H9 (cell line): ENCODE measurements around the gene SRSF11. TPM values are rescaled to one million over a fixed set of nuclear protein-coding genes. Genes with fewer than 3 reads are reported as not detected.

ENCODE experiments used
- DNase-seq: peaks from one replicate; pipeline ENCODE4 v3.0.0-alpha.2; 2017
- H2AFZ ChIP-seq: one replicate; pipeline ENCODE4 v1.6.1; 2013; ENCODE audit warnings: mild to moderate bottlenecking, low read length, control low read depth, moderate library complexity
- H2AK5ac ChIP-seq: 2 replicates; pipeline ENCODE4 v1.6.1; 2013; ENCODE audit warnings: low read length, control low read depth, mixed read lengths; ENCODE audit not compliant: insufficient read length
- H2BK120ac ChIP-seq: one replicate; pipeline ENCODE4 v1.6.1; 2013; ENCODE audit warnings: low read depth, mild to moderate bottlenecking, low read length, control low read depth, inconsistent platforms; ENCODE audit not compliant: poor library complexity, severe bottlenecking
- H2BK12ac ChIP-seq: 2 replicates; pipeline ENCODE4 v1.6.1; 2013; ENCODE audit warnings: low read length, control low read depth, mixed read lengths, low read depth; ENCODE audit not compliant: insufficient read length
- H2BK15ac ChIP-seq: 2 replicates; pipeline ENCODE4 v1.6.1; 2013; ENCODE audit warnings: low read depth, low read length, control low read depth
- H2BK20ac ChIP-seq: one replicate; pipeline ENCODE4 v1.6.1; 2013; ENCODE audit warnings: low read depth, mild to moderate bottlenecking, low read length, control low read depth, inconsistent platforms; ENCODE audit not compliant: poor library complexity, severe bottlenecking
- H2BK5ac ChIP-seq: 2 replicates; pipeline ENCODE4 v1.6.1; 2013; ENCODE audit warnings: low read length, control low read depth, mixed read lengths; ENCODE audit not compliant: insufficient read length
- H3K14ac ChIP-seq: 2 replicates; pipeline ENCODE4 v1.6.1; 2013; ENCODE audit warnings: low read length, control low read depth; ENCODE audit not compliant: insufficient read depth
- H3K18ac ChIP-seq: 2 replicates; pipeline ENCODE4 v1.6.1; 2013; ENCODE audit warnings: low read depth, mild to moderate bottlenecking, mixed read lengths, low read length, control low read depth; ENCODE audit not compliant: insufficient read length
- H3K23ac ChIP-seq: 2 replicates; pipeline ENCODE4 v1.6.1; 2013; ENCODE audit warnings: low read length, control low read depth, mixed read lengths, low read depth; ENCODE audit not compliant: insufficient read length
- H3K23me2 ChIP-seq: 2 replicates; pipeline ENCODE4 v1.6.1; 2013; ENCODE audit warnings: low read depth, mild to moderate bottlenecking, mixed read lengths, low read length, control low read depth; ENCODE audit not compliant: insufficient read length, poor library complexity, severe bottlenecking
- H3K27ac ChIP-seq: 2 replicates; pipeline ENCODE4 v1.5.1; 2013; ENCODE audit warnings: low read length, control low read depth, mixed read lengths, low read depth; ENCODE audit not compliant: insufficient read length
- H3K27me3 ChIP-seq: 2 replicates; pipeline ENCODE4 v1.6.1; 2013; ENCODE audit warnings: low read length, control low read depth, inconsistent platforms; ENCODE audit not compliant: insufficient read depth
- H3K4ac ChIP-seq: 2 replicates; pipeline ENCODE4 v1.6.1; 2013; ENCODE audit warnings: low read depth, mild to moderate bottlenecking, control low read depth, inconsistent platforms, low read length, moderate library complexity
- H3K4me1 ChIP-seq: 2 replicates; pipeline ENCODE4 v1.6.1; 2013; ENCODE audit warnings: low read length, control low read depth, inconsistent platforms; ENCODE audit not compliant: insufficient read depth
- H3K4me2 ChIP-seq: 2 replicates; pipeline ENCODE4 v1.6.1; 2013; ENCODE audit warnings: low read length, control low read depth, mixed read lengths; ENCODE audit not compliant: insufficient read length, insufficient read depth
- H3K56ac ChIP-seq: 2 replicates; pipeline ENCODE4 v1.6.1; 2013; ENCODE audit warnings: low read depth, mild to moderate bottlenecking, mixed read lengths, low read length, control low read depth; ENCODE audit not compliant: insufficient read length
- H3K79me1 ChIP-seq: 2 replicates; pipeline ENCODE4 v1.6.1; 2013; ENCODE audit warnings: low read depth, mild to moderate bottlenecking, moderate library complexity, low read length, control low read depth, inconsistent platforms; ENCODE audit not compliant: insufficient read depth, poor library complexity, severe bottlenecking
- H3K79me2 ChIP-seq: 2 replicates; pipeline ENCODE4 v1.6.1; 2013; ENCODE audit warnings: low read length, control low read depth, inconsistent platforms; ENCODE audit not compliant: insufficient read depth
- H3K9ac ChIP-seq: 2 replicates; pipeline ENCODE4 v1.6.1; 2013; ENCODE audit warnings: low read length, control low read depth, mixed read lengths; ENCODE audit not compliant: insufficient read length; ENCODE audit errors: extremely low read depth
- H3K9me3 ChIP-seq: one replicate; pipeline ENCODE4 v1.6.1; 2013; ENCODE audit warnings: low read depth, low read length, inconsistent platforms; ENCODE audit not compliant: control insufficient read depth
- H3T11ph ChIP-seq: one replicate; pipeline ENCODE4 v1.6.1; 2013; ENCODE audit warnings: mild to moderate bottlenecking, low read length, control low read depth, inconsistent platforms
- H4K20me1 ChIP-seq: one replicate; pipeline ENCODE4 v1.6.1; 2013; ENCODE audit not compliant: control insufficient read depth, insufficient read length, insufficient read depth
- H4K5ac ChIP-seq: 2 replicates; pipeline ENCODE4 v1.6.1; 2013; ENCODE audit warnings: low read depth, mild to moderate bottlenecking, mixed read lengths, low read length, control low read depth; ENCODE audit not compliant: insufficient read length
- H4K8ac ChIP-seq: replicated peaks from 2 replicates; pipeline ENCODE4 v1.6.1; 2013; ENCODE audit warnings: low read length, control low read depth, mixed read lengths, low read depth; ENCODE audit not compliant: insufficient read length
- H4K91ac ChIP-seq: 2 replicates; pipeline ENCODE4 v1.6.1; 2013; ENCODE audit warnings: low read depth, mild to moderate bottlenecking, moderate library complexity, mixed read lengths, low read length, control low read depth; ENCODE audit not compliant: insufficient read length
- H3K27ac Mint-ChIP-seq, 3 experiments: 2 replicates in 2 of 3; 3 replicates in 1 of 3; pipeline ENCODE4 v1.8.0; 2020 to 2021; ENCODE audit warnings: mixed read lengths in 3 of 3, mild to moderate bottlenecking in 1 of 3, moderate library complexity in 1 of 3
- H3K27me3 Mint-ChIP-seq: 2 replicates; pipeline ENCODE4 v1.8.0; 2021; ENCODE audit warnings: low read depth, mild to moderate bottlenecking, moderate library complexity, mixed read lengths
- H3K36me3 Mint-ChIP-seq, 3 experiments: 2 replicates in 2 of 3; 3 replicates in 1 of 3; pipeline ENCODE4 v1.8.0; 2020 to 2021; ENCODE audit warnings: low read depth in 3 of 3, mixed read lengths in 3 of 3; ENCODE audit not compliant: insufficient read depth in 1 of 3
- H3K4me1 Mint-ChIP-seq, 2 experiments: 2 replicates each; pipeline ENCODE4 v1.8.0; 2020; ENCODE audit warnings: mixed read lengths in 2 of 2
- H3K4me3 Mint-ChIP-seq, 2 experiments: 2 replicates in 1 of 2; 3 replicates in 1 of 2; pipeline ENCODE4 v1.8.0; 2020 to 2021; ENCODE audit warnings: mild to moderate bottlenecking in 2 of 2, mixed read lengths in 2 of 2, moderate library complexity in 1 of 2
- H3K9me3 Mint-ChIP-seq, 2 experiments: 2 replicates in 1 of 2; 3 replicates in 1 of 2; pipeline ENCODE4 v1.8.0; 2020; ENCODE audit warnings: mild to moderate bottlenecking in 2 of 2, mixed read lengths in 2 of 2, moderate library complexity in 1 of 2
- WGBS: extraction: QIAGEN DNeasy Blood & Tissue Kit; methylation state at CpG from one replicate; pipeline ENCODE4 v1.1.7; 2013; ENCODE audit warnings: missing lambda C conversion rate, low lambda C conversion rate, mixed read lengths; ENCODE audit not compliant: insufficient read length; ENCODE audit errors: extremely low coverage; 5-methylcytosine and 5-hydroxymethylcytosine counted together
- total RNA-seq: library from RNA; stranded (reverse); gene quantifications from 2 replicates; pipeline ENCODE4 v1.2.1, GENCODE V29; 2021
- TF ChIP-seq, protein P1 (sequence below): fragments of 200-600 bp; sonication (generic); conservative IDR thresholded peaks from 3 replicates; pipeline ENCODE4 v1.8.0; 2021; ENCODE audit warnings: antibody characterized with exemption, mild to moderate bottlenecking

SRSF11 gene
- total RNA-seq, 1 experiment from 2014 or later: 214 TPM

DNA sequence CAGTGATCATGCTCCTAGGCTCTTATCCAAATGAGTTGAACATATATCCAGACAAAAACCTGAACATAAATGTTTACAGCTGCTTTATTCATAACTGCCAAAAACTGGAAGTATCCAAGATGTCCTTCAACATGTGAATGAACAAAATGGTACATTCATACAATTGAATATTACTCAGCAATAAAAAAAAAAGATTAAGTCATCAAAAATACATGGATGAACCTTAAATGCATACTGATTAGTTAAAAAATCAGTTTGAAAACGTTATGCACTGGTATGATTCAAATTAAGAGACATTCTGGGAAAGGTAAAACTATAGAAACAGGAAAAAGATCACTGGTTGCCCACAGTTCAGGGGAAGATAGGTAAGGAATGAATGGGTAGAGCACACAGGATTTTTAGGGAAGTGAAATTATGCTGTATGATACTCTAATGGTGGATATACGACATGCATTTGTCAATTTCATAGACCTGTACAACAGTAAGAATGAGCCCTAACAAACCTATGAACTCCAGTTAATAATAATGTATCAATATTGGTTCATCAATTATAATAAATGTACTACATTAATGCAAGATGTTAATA is 18.9 kb upstream of the SRSF11 start:
- Mint-ChIP-seq H3K4me3 (no peak overlapping the region), H3K36me3 (peaks cover 0 to 2% (median under 1%) of the 10 kb centered on the region in 3 experiments; a peak in 4 of 7 replicates)

More for the DNA sequence above, 18.9 kb upstream of the SRSF11 start:
- H3K27me3 ChIP-seq: no peaks in the 10 kb centered on the region
- no peak overlapping the region for H2AFZ ChIP-seq
- WGBS: no CpG with 5 or more reads among the region's 2 CpGs
- no peak overlapping the region for H2AK5ac ChIP-seq
- Mint-ChIP-seq H3K9me3 (no peaks in the 10 kb centered on the region), H3K27ac (no peak overlapping the region), H3K4me1 (peaks cover 12 to 17% of the 10 kb centered on the region in 2 experiments), H3K27me3 (no peaks in the 10 kb centered on the region)
- H3K79me1 ChIP-seq: peaks cover 3% of the 10 kb centered on the region
- H3K18ac ChIP-seq: no peak overlapping the region
- no peak overlapping the region for H4K8ac ChIP-seq
- H3K56ac ChIP-seq: no peak overlapping the region
- no peaks in the 10 kb centered on the region for H3K9me3 ChIP-seq
- H3K23me2 ChIP-seq: peaks cover 3% of the 10 kb centered on the region
- no peak overlapping the region for H3K23ac ChIP-seq
- H2BK5ac ChIP-seq: no peak overlapping the region
- no peak overlapping the region for H2BK20ac ChIP-seq
- no peak overlapping the region for H4K91ac ChIP-seq
- H4K5ac ChIP-seq: no peak overlapping the region
- H3K14ac ChIP-seq: no peak overlapping the region
- H2BK12ac ChIP-seq: no peak overlapping the region
- no peak overlapping the region for H3K27ac ChIP-seq
- H3K79me2 ChIP-seq: peaks cover 21% of the 10 kb centered on the region; the same call in 1 of the 2 replicates
- no peak overlapping the region for H2BK15ac ChIP-seq
- H3K4me1 ChIP-seq: no peaks in the 10 kb centered on the region
- no peak overlapping the region for H3K9ac ChIP-seq
- H3T11ph ChIP-seq: no peak overlapping the region
- DNase-seq: no peak
- no peak overlapping the region for H2BK120ac ChIP-seq
- TF ChIP-seq, protein P1, sequence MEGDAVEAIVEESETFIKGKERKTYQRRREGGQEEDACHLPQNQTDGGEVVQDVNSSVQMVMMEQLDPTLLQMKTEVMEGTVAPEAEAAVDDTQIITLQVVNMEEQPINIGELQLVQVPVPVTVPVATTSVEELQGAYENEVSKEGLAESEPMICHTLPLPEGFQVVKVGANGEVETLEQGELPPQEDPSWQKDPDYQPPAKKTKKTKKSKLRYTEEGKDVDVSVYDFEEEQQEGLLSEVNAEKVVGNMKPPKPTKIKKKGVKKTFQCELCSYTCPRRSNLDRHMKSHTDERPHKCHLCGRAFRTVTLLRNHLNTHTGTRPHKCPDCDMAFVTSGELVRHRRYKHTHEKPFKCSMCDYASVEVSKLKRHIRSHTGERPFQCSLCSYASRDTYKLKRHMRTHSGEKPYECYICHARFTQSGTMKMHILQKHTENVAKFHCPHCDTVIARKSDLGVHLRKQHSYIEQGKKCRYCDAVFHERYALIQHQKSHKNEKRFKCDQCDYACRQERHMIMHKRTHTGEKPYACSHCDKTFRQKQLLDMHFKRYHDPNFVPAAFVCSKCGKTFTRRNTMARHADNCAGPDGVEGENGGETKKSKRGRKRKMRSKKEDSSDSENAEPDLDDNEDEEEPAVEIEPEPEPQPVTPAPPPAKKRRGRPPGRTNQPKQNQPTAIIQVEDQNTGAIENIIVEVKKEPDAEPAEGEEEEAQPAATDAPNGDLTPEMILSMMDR: no peak
- no peaks in the 10 kb centered on the region for H4K20me1 ChIP-seq
- H3K4ac ChIP-seq: no peak overlapping the region
- H3K4me2 ChIP-seq: no peak overlapping the region
